CD4-positive, alpha-beta T cell treated with Interleukin-1 beta for 1 hour (primary cell): ENCODE measurements around the gene TOP3A.

Source experiments
- DNase-seq, 2 donors: peaks; one replicate each; pipeline ENCODE4 v3.0.0-alpha.2; 2020 to 2022

TOP3A gene

DNA sequence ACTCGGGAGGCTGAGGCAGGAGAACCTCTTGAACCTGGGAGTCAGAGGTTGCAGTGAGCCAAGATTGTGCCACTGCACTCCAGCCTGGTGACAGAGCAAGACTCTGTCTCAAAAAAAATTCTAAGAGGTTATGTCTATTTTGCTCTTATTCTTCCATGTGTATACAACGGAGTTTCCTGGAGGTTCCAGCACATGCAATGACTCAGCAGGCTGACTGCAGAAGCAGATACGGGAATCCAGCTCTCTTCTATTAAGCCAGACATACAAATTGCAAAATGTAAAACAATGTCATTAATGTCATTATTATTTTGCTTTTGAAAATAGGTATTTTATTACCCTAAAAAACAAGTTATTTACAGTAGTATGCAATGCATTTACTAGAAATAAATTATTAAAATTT lies 35.9 kb downstream of the TOP3A start:
- DNase-seq = no peak

DNA sequence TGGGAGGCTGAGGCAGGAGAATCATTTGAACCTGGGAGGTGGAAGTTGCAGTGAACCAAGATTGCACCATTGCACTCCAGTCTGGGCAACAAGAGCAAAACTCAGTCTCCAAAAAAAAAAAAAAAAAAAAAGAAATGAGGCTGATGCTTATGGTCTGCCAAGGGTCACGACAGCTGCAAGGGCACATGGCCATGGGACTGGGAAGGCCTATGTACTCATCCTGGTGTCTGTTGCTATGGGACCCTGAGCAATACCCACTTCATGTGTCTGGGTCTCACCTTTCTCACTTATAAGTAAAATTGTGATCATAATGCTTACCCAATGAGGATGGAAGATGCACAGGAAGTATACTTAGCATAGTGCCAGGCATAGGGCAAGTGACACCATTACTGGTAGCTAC lies 37.7 kb downstream of the TOP3A start:
- no peak for DNase-seq

DNA sequence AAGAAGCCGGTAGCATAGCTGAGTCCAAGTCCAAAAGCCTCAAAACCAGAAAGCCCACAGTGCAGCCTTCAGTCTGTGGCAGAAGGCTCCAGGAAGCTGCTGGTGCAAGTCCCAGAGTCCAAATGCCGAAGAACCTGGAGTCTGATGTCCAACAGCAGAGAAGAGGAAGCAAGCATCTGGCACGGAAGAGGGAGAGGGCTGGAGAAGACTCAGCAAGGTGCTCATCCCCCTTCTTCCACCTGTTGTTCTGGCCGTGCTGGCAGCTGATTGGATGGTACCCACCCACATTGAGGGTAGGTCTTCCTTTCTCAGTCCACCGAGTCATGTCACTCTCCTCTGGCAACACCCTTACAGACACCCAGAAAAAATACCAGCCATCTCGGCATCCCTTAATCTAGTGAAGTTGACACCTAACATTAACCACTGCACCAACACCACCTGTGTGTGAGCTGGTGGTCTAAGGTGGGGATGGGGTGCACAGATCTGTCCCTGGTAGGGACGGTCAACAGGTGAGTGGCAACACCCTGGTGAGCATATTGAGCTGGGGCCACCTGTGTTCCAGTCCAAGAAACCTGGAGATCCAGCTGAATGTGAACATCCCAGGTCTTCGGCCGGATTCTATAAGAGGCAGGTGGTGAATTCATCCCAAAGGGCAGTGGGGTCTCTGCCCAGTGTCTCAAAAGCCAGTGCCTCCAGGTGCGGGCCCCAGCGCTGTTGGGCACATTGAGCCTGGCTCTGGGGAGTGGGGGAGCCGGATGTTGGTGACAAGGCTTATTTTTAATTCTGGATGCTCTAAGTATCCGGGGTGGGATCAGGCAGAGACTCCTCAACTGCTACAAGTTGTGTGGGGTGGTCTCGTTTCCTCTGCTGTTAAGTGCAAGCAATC lies 44.5 kb downstream of the TOP3A start:
- no peak for DNase-seq

DNA sequence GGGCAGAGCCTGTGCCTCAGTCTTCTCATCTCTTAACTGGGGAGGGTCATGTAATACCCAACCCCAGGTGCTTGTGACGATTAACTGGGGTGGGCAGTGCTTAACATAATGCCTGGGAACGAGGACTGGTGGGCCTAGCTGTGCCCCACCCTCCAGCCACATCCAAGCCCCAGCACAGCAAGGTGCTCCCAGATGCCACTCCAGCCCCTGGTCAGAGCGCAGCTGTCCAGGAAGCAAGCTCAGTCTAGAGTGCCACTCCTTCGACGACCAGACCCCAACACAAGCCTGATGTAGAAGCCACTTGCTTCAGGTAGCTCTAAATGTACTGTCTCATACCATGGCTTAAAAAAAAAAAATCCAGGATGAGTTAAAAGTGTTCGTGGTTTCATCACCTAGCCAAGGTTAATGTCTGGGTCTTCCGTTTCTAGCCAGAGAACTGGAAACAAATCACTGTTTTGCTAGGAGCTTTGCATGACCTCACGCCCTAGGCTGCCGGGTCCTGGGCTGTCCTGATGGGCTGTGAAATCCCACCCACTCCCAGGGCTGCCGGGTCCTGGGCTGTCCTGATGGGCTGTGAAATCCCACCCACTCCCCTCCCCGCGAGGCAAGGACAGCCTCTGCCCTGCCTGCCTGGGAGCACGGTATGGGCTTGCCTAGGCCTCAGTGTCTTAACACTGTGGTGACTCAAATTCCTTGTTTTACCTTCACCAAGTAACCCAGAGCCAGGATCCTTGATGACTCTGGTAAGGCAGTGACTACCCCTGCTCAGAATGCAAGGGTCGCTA lies 46.7 kb downstream of the TOP3A start:
- no peak for DNase-seq

DNA sequence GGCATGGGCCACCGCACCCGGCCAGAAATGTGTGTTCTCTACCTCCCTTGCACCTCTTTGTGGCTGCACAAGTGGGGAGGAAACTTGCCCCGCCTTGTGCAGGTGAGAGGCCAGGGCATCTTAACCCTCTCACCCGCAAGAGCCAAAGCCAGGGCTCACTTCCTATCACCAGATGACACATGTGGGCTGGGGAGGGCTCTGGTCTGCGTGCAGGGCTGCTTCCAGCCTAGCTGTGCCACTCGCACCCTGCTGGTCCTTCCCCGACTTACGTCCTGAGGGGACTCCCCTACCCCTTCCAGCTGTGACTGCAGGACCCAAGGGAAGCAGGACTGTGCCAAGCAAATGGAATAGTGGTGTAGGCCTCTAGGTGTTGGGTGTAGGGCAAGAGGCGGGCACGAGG lies 47.4 kb downstream of the TOP3A start:
- no peak for DNase-seq

DNA sequence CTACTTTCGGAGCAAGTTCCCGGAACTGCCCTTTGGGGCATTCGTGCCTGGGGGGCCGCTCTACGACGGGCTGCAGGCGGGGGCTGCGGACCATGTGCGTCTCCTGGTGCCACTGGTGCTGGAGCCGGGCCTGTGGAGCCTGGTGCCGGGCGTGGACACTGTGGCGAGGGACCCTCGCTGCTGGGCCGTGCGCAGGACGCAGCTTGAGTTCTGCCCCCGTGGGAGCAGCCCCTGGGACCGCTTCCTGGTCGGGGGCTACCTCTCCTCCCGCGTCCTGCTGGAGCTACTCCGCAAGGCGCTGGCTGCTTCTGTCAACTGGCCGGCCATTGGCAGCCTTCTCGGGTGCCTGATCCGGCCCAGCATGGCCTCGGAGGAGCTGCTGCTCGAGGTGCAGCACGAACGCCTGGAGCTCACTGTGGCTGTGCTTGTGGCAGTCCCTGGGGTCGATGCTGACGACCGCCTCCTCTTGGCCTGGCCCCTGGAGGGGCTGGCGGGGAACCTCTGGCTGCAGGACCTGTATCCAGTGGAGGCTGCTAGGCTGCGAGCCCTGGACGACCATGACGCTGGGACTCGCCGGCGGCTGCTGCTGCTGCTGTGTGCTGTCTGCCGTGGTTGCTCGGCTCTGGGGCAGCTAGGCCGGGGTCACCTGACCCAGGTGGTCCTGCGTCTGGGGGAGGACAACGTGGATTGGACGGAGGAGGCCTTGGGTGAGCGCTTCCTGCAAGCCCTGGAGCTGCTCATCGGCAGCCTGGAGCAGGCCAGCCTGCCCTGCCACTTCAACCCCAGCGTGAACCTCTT lies 50.7 kb downstream of the TOP3A start:
- no peak for DNase-seq

DNA sequence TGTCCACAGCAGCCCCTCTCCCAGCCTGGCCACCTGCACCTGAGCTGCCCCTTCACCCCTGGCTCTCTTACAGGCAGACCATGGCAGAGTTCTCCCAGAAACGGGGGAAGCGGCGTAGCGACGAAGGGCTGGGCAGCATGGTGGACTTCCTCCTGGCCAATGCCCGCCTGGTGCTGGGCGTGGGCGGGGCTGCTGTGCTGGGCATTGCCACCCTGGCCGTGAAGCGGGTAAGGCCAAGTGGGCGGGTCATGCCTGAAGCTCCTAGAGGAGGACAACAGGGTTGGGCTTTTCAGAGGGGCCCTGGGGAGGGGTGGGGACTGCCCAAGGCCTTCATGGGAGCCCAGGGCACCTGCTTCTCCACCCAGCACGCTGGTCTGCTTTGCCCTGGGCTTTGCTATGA lies 52.2 kb downstream of the TOP3A start:
- no peak for DNase-seq

DNA sequence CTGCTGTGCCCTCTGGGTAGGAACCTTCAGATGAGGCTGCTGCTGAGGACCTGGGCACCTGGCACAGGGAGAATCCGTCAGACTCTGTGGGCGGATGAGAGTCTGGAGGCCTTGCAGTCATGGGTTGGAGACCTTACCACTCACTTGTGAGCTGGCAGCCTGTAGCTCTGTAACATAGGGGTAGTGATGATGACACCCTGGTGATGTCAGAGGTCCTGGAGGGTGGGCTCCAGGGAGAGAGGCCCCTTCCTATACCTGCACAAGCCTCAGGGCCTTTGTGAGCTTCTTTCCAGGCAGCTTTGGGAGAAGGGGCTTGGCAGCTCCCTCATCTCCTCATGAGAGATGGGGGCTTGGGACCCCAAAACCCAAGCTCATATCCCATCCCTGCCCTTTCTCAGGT lies 52.7 kb downstream of the TOP3A start:
- DNase-seq = no peak

DNA sequence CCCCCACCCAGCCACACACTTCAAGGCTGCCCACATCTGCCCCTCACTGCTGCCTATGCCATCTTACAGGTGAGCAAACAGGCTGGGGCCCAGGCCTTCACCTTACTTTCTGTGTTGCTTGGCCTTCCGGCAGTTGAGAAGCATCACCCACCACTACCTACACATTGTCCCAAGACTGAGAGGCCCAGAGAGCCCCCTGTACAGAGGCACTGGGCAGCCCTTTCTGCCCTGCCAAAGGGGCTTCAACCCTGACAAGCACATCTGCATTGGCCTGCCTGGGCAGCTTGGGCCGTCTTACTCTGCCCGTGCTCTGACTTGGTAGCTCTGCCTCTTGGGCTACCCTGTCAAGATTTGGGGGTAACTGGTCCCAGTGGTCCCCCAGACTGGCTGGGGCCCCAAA lies 53.1 kb downstream of the TOP3A start:
- no peak for DNase-seq

DNA sequence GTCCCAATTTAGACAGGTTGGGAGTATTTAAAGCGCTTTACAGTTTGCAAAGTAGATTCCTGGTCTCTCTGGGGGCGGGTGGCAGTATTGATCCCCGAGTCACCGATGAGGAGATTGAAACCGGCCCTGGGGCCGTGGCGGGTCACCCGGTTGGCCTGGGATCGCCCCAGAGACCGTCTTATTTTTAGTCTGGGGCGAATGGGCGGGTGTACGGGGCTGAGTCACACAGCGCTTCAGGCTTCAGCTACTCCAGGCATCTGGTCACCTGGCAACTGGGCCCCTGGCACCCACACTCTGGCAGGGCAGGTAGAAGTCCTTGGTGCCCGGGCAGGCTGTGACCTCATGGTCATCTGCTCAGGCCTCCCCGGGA lies 53.7 kb downstream of the TOP3A start:
- peak; percentile 17 to 38 for DNase-seq

DNA sequence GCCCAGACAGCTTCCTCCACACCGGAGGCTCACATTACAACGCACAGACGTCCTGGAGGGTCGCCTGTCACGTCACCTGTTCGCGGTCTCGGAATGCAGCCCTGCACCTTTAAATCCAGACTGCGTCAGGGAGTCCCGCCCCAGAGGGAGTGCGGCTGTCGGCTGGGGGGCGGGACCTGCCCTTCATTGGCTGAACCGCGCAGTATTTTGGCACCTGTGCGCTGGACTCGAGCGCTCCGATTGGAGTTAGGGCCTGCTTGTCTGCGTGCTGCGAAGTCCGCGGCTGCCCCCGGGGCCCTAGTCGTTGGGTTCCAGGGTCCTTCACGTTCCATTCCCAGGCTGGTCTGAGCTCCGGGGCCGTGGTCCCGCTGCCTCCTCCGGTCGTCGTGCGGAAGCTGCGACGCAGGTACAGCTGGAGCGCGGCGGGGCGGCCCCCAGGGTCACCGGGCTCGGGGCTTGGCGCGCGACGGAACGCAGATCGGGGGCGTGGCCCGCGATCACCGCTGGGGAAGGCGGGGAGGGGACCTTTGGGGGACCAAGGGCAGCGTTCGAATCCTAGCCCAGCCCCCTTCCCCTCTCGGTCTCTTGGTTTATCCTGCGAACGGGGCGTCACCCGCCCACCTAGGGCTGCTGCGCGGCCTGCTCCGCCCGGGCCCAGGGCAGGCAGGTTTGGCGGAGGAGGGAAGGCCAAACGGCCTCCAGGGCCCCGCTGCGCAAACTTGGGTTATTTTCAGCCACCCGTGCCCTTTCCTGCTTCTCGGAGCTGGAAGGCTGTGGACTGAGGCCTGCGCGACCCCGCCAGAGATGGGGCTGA lies 54.3 kb downstream of the TOP3A start, which contains the start of gene MIEF2:
TSS of gene MIEF2 (plus strand) at position 331 of the 814 bp plus-strand sequence. CDS start 2,059 bp downstream, outside the sequence.
- DNase-seq = peak; percentile 92 to 93

DNA sequence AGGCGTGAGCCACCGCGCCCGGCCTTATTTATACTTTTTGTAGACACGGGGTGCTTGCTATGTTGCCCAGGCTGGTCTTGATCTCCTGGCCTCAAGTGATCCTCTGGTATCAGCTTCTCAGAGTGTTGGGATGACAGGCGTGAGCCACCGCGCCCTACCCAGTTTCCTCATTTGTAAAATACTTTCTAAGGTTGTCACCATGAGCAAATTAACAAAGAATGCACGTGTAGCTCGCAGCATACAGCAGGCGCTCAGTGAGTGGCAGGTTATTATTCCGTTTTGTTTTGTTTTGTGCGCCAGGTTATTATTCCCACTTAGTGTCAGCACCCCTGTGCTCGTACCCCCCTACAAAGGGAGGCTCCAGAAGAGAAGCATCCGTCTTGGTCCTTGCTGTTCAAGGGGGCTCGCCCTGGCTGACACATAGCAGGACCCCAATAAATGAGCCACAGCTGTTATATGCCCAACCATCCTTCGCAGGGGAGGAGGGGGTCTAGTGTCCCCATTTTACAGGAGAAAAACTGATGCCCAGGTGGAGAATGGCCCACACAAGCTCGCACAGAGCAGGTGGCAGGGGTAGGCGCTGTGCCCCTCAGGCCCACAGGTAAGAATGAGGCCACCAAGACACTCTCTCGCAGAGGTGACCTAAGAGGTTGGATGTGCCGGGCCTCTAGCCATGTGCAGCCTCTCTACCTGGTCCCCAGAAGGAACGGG lies 55.0 kb downstream of the TOP3A start:
- no peak for DNase-seq

DNA sequence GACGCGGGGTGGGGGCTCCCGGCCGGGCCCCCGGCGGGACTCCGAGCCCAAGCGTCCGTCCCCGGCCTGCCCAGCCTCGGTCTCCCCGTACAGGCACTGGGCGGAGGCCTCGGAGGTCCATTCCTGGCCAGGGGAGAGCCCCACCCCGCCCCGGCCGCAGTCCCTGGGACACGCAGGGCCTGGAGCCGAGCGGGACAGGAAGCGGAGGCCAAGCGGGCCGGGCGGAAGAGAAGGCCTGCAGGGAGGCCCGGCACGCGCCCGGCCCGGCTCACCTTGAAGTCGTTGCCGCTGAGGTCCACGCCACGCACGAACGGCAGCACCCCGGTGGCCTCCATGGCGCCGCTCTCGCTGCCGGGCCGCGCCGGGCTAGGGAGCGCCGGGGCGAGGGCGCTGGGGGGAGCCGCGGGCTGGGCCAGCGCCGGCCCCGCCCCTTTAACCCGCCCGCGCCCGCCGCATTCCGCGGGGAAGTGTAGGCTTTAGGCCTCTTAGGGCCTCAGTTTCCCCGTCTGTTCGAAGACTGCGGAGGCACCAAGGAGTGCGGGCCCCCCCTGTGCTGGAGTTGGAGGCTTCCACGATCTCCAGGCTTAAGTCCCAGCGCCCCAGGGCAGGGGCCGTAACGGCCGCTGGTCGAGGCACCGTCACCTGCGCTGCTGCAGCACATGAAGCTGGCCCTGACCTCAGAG lies 56.3 kb downstream of the TOP3A start, which contains the start of gene FLII:
TSS of gene FLII (minus strand) at position 383 of the 683 bp plus-strand sequence. CDS start at position 335, 48 bp downstream.
- DNase-seq = peak; percentile 46 to 58

DNA sequence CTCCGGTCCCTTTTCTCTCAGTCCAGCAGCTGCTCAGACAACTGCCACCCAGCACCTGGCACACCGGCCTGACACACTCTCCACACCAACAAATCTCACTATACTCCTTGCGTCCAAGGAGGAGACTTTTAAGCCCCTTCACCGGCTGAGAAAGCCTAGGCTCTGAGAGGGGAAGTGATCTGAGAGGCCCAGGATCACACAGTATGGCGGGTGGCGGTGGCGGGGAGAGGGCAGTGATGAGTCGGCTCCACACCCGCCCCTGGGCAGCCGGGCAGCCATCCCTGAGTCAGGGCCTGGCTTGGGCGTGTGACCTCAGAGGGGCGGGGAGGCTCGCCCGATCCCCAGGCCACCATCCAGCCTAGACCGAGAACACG lies 56.8 kb downstream of the TOP3A start:
- peak; percentile 40 to 68 for DNase-seq

DNA sequence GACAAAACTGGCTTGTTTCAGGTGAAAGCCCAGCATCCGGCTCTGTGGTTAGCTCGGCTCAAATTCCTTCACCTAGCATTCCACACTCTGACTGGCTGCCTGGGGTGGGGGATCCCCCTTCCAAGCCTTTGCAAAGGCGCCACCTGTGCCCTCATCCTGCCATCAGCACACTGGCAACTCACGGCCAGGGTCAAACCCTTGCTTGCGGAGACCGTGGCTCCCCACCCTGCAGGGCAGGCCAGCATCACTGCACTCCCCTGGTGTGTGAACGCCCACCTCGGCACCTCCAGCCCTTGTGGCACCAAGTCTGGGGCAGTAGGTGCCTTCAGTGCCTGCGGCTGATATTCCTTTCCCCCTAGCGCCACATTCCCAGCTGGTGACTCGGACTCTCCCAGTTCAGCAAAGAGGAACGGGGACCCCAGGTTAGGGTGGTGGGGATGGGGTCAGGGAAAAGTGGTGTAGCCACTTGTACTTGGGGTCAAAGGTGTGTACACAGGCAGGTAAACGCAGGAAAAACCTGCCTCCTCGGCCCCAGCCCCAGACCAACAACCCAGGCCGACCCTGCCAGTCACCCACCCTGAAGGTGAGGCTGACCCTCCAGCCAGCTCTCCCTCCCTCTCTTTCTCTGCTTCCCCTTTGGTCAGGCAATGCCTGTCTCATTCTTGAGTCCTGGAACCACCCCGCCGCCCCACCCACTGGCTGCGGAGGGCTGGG lies 57.4 kb downstream of the TOP3A start:
- DNase-seq = peak in 1 of 2 donors; percentile 27

DNA sequence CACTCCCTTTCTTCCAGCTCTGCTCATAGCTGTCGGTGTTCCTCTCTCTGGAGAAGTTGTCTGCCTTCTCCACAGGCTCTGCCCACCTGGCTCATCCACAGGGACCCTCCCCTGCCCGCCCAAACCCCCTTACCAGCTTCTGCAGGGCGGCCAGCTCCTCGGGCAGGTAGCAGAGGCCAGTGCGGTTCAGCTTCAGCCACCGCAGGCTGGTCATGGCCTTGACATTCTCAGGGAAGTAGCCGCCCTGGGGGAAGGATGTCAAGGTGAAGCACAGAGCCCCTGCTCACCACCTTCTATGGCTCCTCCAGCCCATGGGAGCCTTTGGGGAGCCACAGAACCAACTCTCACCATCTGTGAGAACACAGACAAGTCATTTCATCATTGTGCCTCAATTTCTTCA lies 58.0 kb downstream of the TOP3A start:
- DNase-seq = no peak

DNA sequence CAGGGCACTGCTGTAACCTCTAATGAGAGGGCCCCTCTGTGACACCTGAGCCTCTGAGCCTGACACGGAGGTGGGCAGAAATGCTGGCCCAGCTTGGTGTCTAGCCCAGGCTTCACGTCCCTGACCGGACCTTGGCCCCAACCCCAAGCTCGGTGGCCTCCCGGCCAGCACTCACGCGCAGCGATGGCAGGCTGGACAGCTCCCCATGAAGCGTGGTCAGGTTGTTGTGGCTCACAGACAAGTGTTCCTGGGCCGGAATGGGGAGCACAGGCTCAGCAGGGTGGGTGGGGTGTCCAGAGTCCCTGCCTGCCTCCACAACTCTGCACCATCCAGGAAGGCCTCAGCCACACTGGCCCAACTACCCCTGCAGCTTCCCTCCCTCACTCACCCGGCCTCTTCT lies 58.4 kb downstream of the TOP3A start:
- DNase-seq = no peak

DNA sequence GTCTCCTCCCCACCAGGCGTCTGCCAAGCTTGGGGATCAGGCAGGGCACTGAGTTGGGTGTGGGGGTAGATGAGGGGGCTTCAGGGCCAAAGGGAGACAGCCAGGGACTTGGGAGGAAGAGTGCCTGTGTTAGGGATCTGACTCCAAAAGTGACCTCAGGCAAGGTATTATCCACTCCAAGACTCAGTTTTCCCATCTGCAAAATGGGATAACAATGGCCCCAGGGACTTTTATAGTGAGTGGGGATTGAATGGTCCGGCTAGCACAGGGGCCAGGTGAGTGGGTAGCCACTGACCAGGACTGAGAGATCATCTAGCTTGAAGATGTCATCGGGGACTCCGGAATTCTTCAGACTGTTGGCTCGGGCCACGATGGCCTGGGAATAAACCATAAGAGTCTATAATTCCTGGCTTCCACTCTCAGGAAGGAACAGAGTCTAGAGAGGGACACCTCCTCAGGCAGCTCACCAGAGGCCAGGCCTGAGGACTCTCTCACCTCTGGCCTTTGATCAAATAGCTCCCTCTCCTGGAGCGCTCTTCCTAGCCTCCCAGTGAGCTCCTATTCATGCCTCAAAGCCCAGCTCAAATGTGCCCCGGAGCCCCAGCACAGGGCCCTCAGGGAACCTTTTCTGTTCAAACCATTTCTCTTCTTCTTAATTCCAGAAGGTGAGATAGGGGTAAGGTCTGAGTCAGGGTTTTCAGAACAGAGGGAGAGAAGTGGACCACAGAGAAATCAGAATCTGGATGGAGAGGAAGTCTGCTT lies 59.7 kb downstream of the TOP3A start:
- no peak for DNase-seq
